ENCODE results near the gene FCHSD2.

DNA sequence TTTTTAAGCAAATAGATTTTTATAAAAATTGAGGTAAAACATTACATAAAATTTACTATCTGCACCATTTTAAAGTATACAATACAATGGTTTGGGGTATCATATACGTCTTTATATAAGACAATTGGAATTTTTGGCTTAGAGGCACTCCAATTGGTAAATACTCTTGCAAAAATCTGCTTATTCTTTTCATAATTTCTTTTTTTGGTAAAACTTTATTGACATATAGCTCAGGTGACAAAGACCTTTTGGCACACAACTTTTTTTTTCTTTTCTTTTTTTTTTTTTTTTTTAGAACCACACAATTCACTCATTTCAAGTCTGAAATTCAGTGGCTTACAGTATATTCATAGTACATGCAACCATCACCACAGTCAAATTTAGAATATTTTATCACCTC is 270.1 kb downstream of the FCHSD2 start:
- TF ChIP-seq, protein P1, sequence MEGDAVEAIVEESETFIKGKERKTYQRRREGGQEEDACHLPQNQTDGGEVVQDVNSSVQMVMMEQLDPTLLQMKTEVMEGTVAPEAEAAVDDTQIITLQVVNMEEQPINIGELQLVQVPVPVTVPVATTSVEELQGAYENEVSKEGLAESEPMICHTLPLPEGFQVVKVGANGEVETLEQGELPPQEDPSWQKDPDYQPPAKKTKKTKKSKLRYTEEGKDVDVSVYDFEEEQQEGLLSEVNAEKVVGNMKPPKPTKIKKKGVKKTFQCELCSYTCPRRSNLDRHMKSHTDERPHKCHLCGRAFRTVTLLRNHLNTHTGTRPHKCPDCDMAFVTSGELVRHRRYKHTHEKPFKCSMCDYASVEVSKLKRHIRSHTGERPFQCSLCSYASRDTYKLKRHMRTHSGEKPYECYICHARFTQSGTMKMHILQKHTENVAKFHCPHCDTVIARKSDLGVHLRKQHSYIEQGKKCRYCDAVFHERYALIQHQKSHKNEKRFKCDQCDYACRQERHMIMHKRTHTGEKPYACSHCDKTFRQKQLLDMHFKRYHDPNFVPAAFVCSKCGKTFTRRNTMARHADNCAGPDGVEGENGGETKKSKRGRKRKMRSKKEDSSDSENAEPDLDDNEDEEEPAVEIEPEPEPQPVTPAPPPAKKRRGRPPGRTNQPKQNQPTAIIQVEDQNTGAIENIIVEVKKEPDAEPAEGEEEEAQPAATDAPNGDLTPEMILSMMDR (IDR thresholded peaks at IDR 0.05; ENCODE audit: borderline replicate concordance, extremely low read depth, low read length, poor library complexity, severe bottlenecking): no peak
- no peak for TF ChIP-seq EZH2 (IDR thresholded peaks at IDR 0.05; ENCODE audit: borderline replicate concordance, low read depth, low read length, severe bottlenecking)

Data from DND-41 (cell line).